ENCODE results near the gene NR2C1.

GRCh38 chr12:94987801-94988200, 85.6 kb downstream of the NR2C1 start:
- TF ChIP-seq, protein P1, sequence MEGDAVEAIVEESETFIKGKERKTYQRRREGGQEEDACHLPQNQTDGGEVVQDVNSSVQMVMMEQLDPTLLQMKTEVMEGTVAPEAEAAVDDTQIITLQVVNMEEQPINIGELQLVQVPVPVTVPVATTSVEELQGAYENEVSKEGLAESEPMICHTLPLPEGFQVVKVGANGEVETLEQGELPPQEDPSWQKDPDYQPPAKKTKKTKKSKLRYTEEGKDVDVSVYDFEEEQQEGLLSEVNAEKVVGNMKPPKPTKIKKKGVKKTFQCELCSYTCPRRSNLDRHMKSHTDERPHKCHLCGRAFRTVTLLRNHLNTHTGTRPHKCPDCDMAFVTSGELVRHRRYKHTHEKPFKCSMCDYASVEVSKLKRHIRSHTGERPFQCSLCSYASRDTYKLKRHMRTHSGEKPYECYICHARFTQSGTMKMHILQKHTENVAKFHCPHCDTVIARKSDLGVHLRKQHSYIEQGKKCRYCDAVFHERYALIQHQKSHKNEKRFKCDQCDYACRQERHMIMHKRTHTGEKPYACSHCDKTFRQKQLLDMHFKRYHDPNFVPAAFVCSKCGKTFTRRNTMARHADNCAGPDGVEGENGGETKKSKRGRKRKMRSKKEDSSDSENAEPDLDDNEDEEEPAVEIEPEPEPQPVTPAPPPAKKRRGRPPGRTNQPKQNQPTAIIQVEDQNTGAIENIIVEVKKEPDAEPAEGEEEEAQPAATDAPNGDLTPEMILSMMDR (IDR thresholded peaks at IDR 0.05) = no peak
- TF ChIP-seq POLR2A (IDR thresholded peaks at IDR 0.05) (no peak), POLR2AphosphoS5 (IDR thresholded peaks at IDR 0.05) (no peak), EP300 (IDR thresholded peaks at IDR 0.05) (no peak)
